H1 (cell line): ENCODE data around the gene FITM2. TPM values are rescaled to one million over a fixed set of nuclear protein-coding genes. Genes with fewer than 3 reads are reported as not detected.

Experiments used
- CTCF ChIA-PET: fragments of 300-600 bp; sonication (Branson Sonifier 250); formaldehyde crosslinking; loops from one replicate; lab custom pipeline; 2021; ENCODE audit not compliant: partially characterized antibody; lab: Charles Lee
- POLR2A ChIA-PET: fragments of 300-600 bp; sonication (Branson Sonifier 250); formaldehyde crosslinking; loops from one replicate; lab custom pipeline; 2021; ENCODE audit warnings: inconsistent platforms; ENCODE audit not compliant: partially characterized antibody; lab: Charles Lee
- DNase-seq, 2 experiments: peaks; one replicate each; pipeline versions ENCODE4 v3.0.0 to v3.0.0-alpha.2; 2010 to 2022; ENCODE audit warnings: low spot score in 2 of 2, low read depth in 1 of 2, mixed read lengths in 1 of 2
- FAIRE-seq: peaks from 2 replicates; lab custom pipeline; 2011; peaks lifted over from hg19 to GRCh38; lab: Jason Lieb, UNC
- H2AFZ ChIP-seq: 2 replicates; pipeline ENCODE4 v1.8.1; 2012; ENCODE audit warnings: low read length, inconsistent platforms
- H2AK5ac ChIP-seq: 2 replicates; pipeline ENCODE4 v1.6.1; 2013; ENCODE audit warnings: low read depth, low read length
- H2BK120ac ChIP-seq: replicated peaks from 2 replicates; pipeline ENCODE3; 2013; ENCODE audit warnings: low read depth, low read length, inconsistent platforms
- H2BK12ac ChIP-seq: 2 replicates; pipeline ENCODE4 v1.6.1; 2013; ENCODE audit warnings: low read depth, low read length
- H2BK15ac ChIP-seq: 2 replicates; pipeline ENCODE4 v1.6.1; 2013; ENCODE audit warnings: low read length
- H2BK20ac ChIP-seq: 2 replicates; pipeline ENCODE4 v1.6.1; 2013; ENCODE audit warnings: low read length
- H2BK5ac ChIP-seq: 2 replicates; pipeline ENCODE4 v1.6.1; 2013; ENCODE audit warnings: low read depth, low read length
- H3K14ac ChIP-seq: 2 replicates; pipeline ENCODE4 v1.6.1; 2013; ENCODE audit warnings: inconsistent platforms; ENCODE audit not compliant: insufficient read length
- H3K18ac ChIP-seq: 2 replicates; pipeline ENCODE4 v1.6.1; 2013; ENCODE audit warnings: low read length; ENCODE audit errors: extremely low read depth
- H3K23ac ChIP-seq: 2 replicates; pipeline ENCODE4 v1.6.1; 2013; ENCODE audit warnings: inconsistent platforms; ENCODE audit not compliant: insufficient read length
- H3K23me2 ChIP-seq: 2 replicates; pipeline ENCODE4 v1.6.1; 2013; ENCODE audit warnings: low read depth, low read length
- H3K27ac ChIP-seq: 2 replicates; pipeline ENCODE4 v1.6.1; 2011; ENCODE audit warnings: low read depth, low read length, inconsistent platforms
- H3K27me3 ChIP-seq, 4 experiments: replicated peaks in 1 of 4; 1 replicate in 1 of 4; 2 replicates in 3 of 4; pipeline versions ENCODE4 v1.6.1 to v1.8.1; 2011 to 2013; ENCODE audit warnings: low read length in 3 of 4, mild to moderate bottlenecking in 3 of 4, inconsistent platforms in 2 of 4, mixed read lengths in 2 of 4, moderate library complexity in 1 of 4; ENCODE audit not compliant: control insufficient read depth in 3 of 4, insufficient read depth in 3 of 4; ENCODE audit errors: extremely low read depth in 1 of 4
- H3K36me3 ChIP-seq, 4 experiments: 2 replicates each; pipeline versions ENCODE4 v1.6.1 to v1.8.1; 2011 to 2013; ENCODE audit warnings: mild to moderate bottlenecking in 4 of 4, low read length in 3 of 4, moderate library complexity in 2 of 4, control low read depth in 1 of 4, inconsistent platforms in 1 of 4; ENCODE audit not compliant: insufficient read depth in 4 of 4, control insufficient read depth in 2 of 4
- H3K4ac ChIP-seq: replicated peaks from 2 replicates; pipeline ENCODE3; 2013; ENCODE audit warnings: low read length, low read depth, mixed read lengths, inconsistent platforms; ENCODE audit not compliant: insufficient read length
- H3K4me1 ChIP-seq, 4 experiments: replicated peaks in 1 of 4; 1 replicate in 1 of 4; 2 replicates in 3 of 4; pipeline versions ENCODE4 v1.6.1 to v1.8.1; 2011 to 2013; ENCODE audit warnings: low read length in 3 of 4, inconsistent platforms in 2 of 4, mixed read lengths in 1 of 4; ENCODE audit not compliant: insufficient read depth in 4 of 4, control insufficient read depth in 3 of 4
- H3K4me2 ChIP-seq, 2 experiments: 2 replicates each; pipeline versions ENCODE4 v1.6.1 to v1.8.1; 2011 to 2013; ENCODE audit warnings: low read depth in 2 of 2, low read length in 2 of 2, control low read depth in 1 of 2, inconsistent platforms in 1 of 2, mild to moderate bottlenecking in 1 of 2; ENCODE audit not compliant: insufficient read depth in 1 of 2
- H3K4me3 ChIP-seq, 4 experiments: fragments of 200-600, 300-600 bp in 1 of 4; sonication (generic), shearing (Covaris generic), sonication (Bioruptor Twin) in 1 of 4; 2 replicates each; pipeline versions ENCODE4 v1.5.1 to v1.8.1; 2011 to 2016; ENCODE audit warnings: low read length in 4 of 4, low read depth in 3 of 4, control low read depth in 2 of 4, inconsistent platforms in 2 of 4, mild to moderate bottlenecking in 2 of 4, mixed read lengths in 1 of 4, moderate library complexity in 1 of 4; ENCODE audit not compliant: insufficient read depth in 2 of 4; ENCODE audit errors: extremely low read depth in 1 of 4
- H3K56ac ChIP-seq: replicated peaks from 2 replicates; pipeline ENCODE3; 2013; ENCODE audit warnings: low read depth, mild to moderate bottlenecking, mixed read lengths, low read length, inconsistent platforms; ENCODE audit not compliant: insufficient read length
- H3K79me1 ChIP-seq: 2 replicates; pipeline ENCODE4 v1.6.1; 2013; ENCODE audit warnings: low read depth, low read length, control low read depth
- H3K79me2 ChIP-seq, 2 experiments: 2 replicates each; pipeline versions ENCODE4 v1.6.1 to v1.8.1; 2012 to 2013; ENCODE audit warnings: low read length in 2 of 2, mild to moderate bottlenecking in 2 of 2, inconsistent platforms in 1 of 2; ENCODE audit not compliant: insufficient read depth in 2 of 2, control insufficient read depth in 1 of 2
- H3K9ac ChIP-seq, 4 experiments: replicated peaks in 1 of 4; 1 replicate in 1 of 4; 2 replicates in 3 of 4; pipeline versions ENCODE4 v1.6.1 to v1.8.1; 2011 to 2013; ENCODE audit warnings: low read depth in 3 of 4, low read length in 3 of 4, control low read depth in 2 of 4, mild to moderate bottlenecking in 2 of 4, moderate library complexity in 2 of 4, inconsistent platforms in 1 of 4; ENCODE audit errors: extremely low read depth in 1 of 4
- H3K9me3 ChIP-seq, 2 experiments: 2 replicates each; pipeline versions ENCODE4 v1.6.1 to v1.8.1; 2012 to 2013; ENCODE audit warnings: mild to moderate bottlenecking in 2 of 2, moderate library complexity in 2 of 2, control low read depth in 1 of 2, inconsistent platforms in 1 of 2, low read depth in 1 of 2, low read length in 1 of 2, mixed read lengths in 1 of 2; ENCODE audit not compliant: insufficient read depth in 2 of 2
- H4K20me1 ChIP-seq, 2 experiments: replicated peaks in 1 of 2; 2 replicates each; pipeline versions ENCODE3 to v1.8.1; 2011 to 2013; ENCODE audit warnings: inconsistent platforms in 2 of 2, low read length in 2 of 2, mild to moderate bottlenecking in 1 of 2; ENCODE audit not compliant: insufficient read depth in 2 of 2, control insufficient read depth in 1 of 2
- H4K5ac ChIP-seq: 2 replicates; pipeline ENCODE4 v1.6.1; 2013; ENCODE audit warnings: low read length, low read depth, mixed read lengths, inconsistent platforms; ENCODE audit not compliant: insufficient read length
- H4K8ac ChIP-seq: 2 replicates; pipeline ENCODE4 v1.8.0; 2013; ENCODE audit warnings: mild to moderate bottlenecking, moderate library complexity, low read length, inconsistent platforms; ENCODE audit not compliant: insufficient read depth; ENCODE audit errors: extremely low read depth
- H4K91ac ChIP-seq: replicated peaks from 2 replicates; pipeline ENCODE3; 2013; ENCODE audit warnings: low read length, mixed read lengths, inconsistent platforms; ENCODE audit not compliant: insufficient read length
- ATF2 ChIP-seq: IDR thresholded peaks from 2 replicates; pipeline ENCODE4 v1.6.1; 2012; ENCODE audit warnings: low read length, inconsistent platforms
- ATF3 ChIP-seq: IDR thresholded peaks from 2 replicates; pipeline ENCODE4 v1.6.1; 2011; ENCODE audit warnings: low read depth, mild to moderate bottlenecking, low read length; ENCODE audit not compliant: insufficient read depth
- CBX5 ChIP-seq: fragments of 300-800, 300-1000 bp; sonication (generic); IDR thresholded peaks from 2 replicates; pipeline ENCODE4 v1.7.1; 2016; ENCODE audit warnings: antibody characterized with exemption, low read length, low read depth
- GABPA ChIP-seq: IDR thresholded peaks from 2 replicates; pipeline ENCODE4 v1.6.1; 2011; ENCODE audit warnings: mild to moderate bottlenecking, low read length, moderate library complexity, borderline replicate concordance; ENCODE audit not compliant: insufficient read depth
- HDAC6 ChIP-seq: IDR thresholded peaks from one replicate; pipeline ENCODE4 v1.7.1; 2012; ENCODE audit warnings: low read depth, mild to moderate bottlenecking, inconsistent platforms, low read length, moderate library complexity
- PHF8 ChIP-seq: fragments of 200-600 bp; sonication (generic); conservative IDR thresholded peaks from 2 replicates; pipeline ENCODE4 v1.7.1; 2012; ENCODE audit warnings: low read depth, mild to moderate bottlenecking, inconsistent platforms, low read length, moderate library complexity
- POU5F1 ChIP-seq: IDR thresholded peaks from 2 replicates; pipeline ENCODE4 v1.6.1; 2011; ENCODE audit warnings: low read depth, mild to moderate bottlenecking, low read length, moderate library complexity
- SIN3A ChIP-seq, 2 experiments: IDR thresholded peaks in 1 of 2; conservative IDR thresholded peaks in 1 of 2; 2 replicates each; pipeline ENCODE4 v1.6.1; 2011 to 2012; ENCODE audit warnings: low read length in 2 of 2, improper control_type of control experiment in 1 of 2, low read depth in 1 of 2, mild to moderate bottlenecking in 1 of 2
- WGBS, 2 experiments: shearing (Covaris generic) in 1 of 2; methylation state at CpG; one replicate each; pipeline versions ENCODE4 v1.1.6 to v1.1.7; 2013 to 2015; ENCODE audit warnings: low lambda C conversion rate in 2 of 2, mixed read lengths in 2 of 2, inconsistent platforms in 1 of 2, low coverage in 1 of 2, missing lambda C conversion rate in 1 of 2; ENCODE audit not compliant: insufficient replicate concordance in 2 of 2, insufficient coverage in 1 of 2, insufficient read length in 1 of 2; ENCODE audit errors: extremely low coverage in 1 of 2, missing lambda C conversion rate in 1 of 2; 5-methylcytosine and 5-hydroxymethylcytosine counted together
- polyA plus RNA-seq, 7 experiments: library from polyadenylated mRNA; depleted of rRNA in 3 of 7; stranded (reverse) in 5 of 7; unstranded in 2 of 7; fragments of >200 nt in 5 of 7; fragments of 200-250 nt in 2 of 7; gene quantifications; 1 replicate in 5 of 7; 2 replicates in 1 of 7; 4 replicates in 1 of 7; pipeline versions ENCODE4 v1.2.1 to v1.2.3, GENCODE V29; 2011 to 2013; ENCODE audit warnings: missing spikeins in 2 of 7, mixed read lengths in 2 of 7
- total RNA-seq: library from RNA; stranded (reverse); fragmentation: NEBNext Ultra II Directional; extraction: Animal tissue kit (Norgen Biotek cat#: 25700); gene quantifications from 2 replicates; pipeline ENCODE4 v1.2.1, GENCODE V29; 2021

Gene FITM2
- total and polyA plus RNA-seq, 2 of the 8 experiments (the other 6 are each of a cell fraction or from before 2014, with no cell fraction given) = 1.1 to 2.1 TPM

GRCh38 chr20:44297721-44298120 lies 13.3 kb downstream of the FITM2 start:
- Histone ChIP-seq H4K8ac (no peak overlapping the region), H3K27ac (no peak overlapping the region), H3K56ac (no peak overlapping the region), H3K9me3 (no peaks in the 10 kb centered on the region), H3K23ac (no peak overlapping the region), H3K4ac (no peak overlapping the region), H3K4me2 (no peak overlapping the region), H4K5ac (no peak overlapping the region), H2BK20ac (no peak overlapping the region)
- DNase-seq = no peak
- WGBS, 2 experiments = 89% methylated on average over 4 of the region's 4 CpGs; no CpG with 5 or more reads in 1 of the 2 experiments
- TF ChIP-seq ATF2 (no peak), POU5F1 (no peak), CBX5 (no peak), ATF3 (no peak), HDAC6 (no peak), SIN3A (conservative IDR thresholded peaks at IDR 0.05 in 1 of 2, IDR thresholded peaks at IDR 0.05 in 1 of 2; ENCODE audit: low read depth in 1 of 2, low read length in 2 of 2) (no peak), PHF8 (no peak), GABPA (no peak)
- TF ChIP-seq, all 59 proteins: peak for 0
- Histone ChIP-seq H3K79me1 (no peaks in the 10 kb centered on the region; the same call in 1 of the 2 replicates), H2AK5ac (no peak overlapping the region), H4K20me1 (no peaks in the 10 kb centered on the region), H2BK120ac (no peak overlapping the region), H3K18ac (no peak overlapping the region), H4K91ac (no peak overlapping the region), H3K27me3 (no peaks in the 10 kb centered on the region), H3K4me3 (no peak overlapping the region), H3K14ac (no peak overlapping the region), H3K9ac (no peak overlapping the region), H2BK5ac (no peak overlapping the region), H3K79me2 (no peaks in the 10 kb centered on the region), H3K4me1 (no peaks in the 10 kb centered on the region), H2AFZ (no peak overlapping the region), H3K23me2 (no peaks in the 10 kb centered on the region), H2BK15ac (no peak overlapping the region), H3K36me3 (no peaks in the 10 kb centered on the region), H2BK12ac (no peak overlapping the region)
- CTCF ChIA-PET = interaction anchor here (0.7 to 1.1 kb wide), 5 partner anchors 19 to 181 kb away, joined by 3 to 4 read pairs (median 3); no protein-coding TSS in a partner anchor
- no peak for FAIRE-seq
- POLR2A ChIA-PET = no interaction called here
